ENCODE results near the gene TNNI2.

The TNNI2 gene

DNA sequence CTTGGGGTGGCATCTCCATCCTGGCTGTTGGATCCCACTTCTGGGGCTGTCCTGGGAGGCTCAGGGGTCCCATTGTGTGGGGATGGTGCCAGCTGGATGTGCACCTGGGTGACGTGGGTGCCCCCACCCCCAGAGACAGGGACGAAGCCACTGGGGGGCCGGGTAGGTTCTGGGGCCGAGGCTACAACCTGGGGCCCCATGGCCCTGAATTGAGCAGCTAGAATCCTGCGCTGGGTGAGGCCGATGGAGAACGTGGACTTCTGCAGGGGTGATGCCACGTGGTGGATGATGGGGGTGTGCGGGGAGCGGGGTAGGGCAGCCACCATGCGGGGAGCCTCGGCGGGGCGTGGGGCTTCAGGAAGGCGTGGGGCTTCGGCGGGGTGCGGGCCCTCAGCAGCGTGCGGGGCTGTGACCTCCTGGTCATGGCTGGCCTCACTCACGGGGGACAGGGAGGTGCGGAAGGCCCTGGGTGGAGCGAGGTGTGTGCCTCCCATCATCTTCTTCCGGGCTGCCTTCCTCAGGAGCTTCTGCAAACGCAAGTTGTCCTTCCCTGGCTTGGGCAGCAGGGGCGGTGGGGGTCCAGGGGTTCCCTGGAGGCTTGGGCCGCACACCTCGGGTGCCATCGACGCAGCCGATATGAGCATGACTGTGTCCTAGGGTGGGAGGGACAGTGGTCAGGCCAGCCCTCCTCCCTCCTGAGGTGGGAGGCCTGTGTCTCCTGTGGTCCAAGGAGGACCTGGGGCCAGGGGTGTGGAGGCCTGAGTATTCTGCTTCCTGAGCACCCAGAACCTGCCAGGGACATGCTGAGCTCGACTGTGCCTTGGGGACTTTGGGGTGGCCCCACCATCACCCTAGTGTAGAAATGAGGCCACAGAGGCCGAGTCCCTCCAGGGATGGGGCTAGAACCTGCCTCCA is 51.4 kb downstream of the TNNI2 start:
- no peak for DNase-seq

All from NCI-H69 (cell line).